Mucosa of descending colon (tissue), 3 donors: ENCODE data around the gene CFAP74. TPM values are rescaled to one million over a fixed set of nuclear protein-coding genes. Genes with fewer than 3 reads are reported as not detected.
A peak's percentile ranks its signal among the peaks of the same experiment; 100 is the strongest.

Source experiments
- ATAC-seq: fragments of 200-7000 bp; cut with Tn5 transposase; one replicate; pipeline ENCODE4 v1.9.1; 2020; ENCODE audit warnings: mild to moderate bottlenecking, moderate library complexity
- DNase-seq, 3 donors: peaks; one replicate each; pipeline ENCODE4 v3.0.0-alpha.2; 2020
- H3K36me3 ChIP-seq: fragments of 200-600 bp; one replicate; pipeline ENCODE4 v1.8.0; 2021; ENCODE audit warnings: low read depth, mild to moderate bottlenecking
- H3K4me1 ChIP-seq: fragments of 200-600 bp; one replicate; pipeline ENCODE4 v1.8.0; 2021; ENCODE audit warnings: low read depth, mild to moderate bottlenecking
- H3K4me3 ChIP-seq: fragments of 200-600 bp; one replicate; pipeline ENCODE4 v1.8.0; 2021; ENCODE audit warnings: mild to moderate bottlenecking
- H3K9me3 ChIP-seq: fragments of 200-600 bp; one replicate; pipeline ENCODE4 v1.8.0; 2021; ENCODE audit warnings: mild to moderate bottlenecking
- intact Hi-C, 2 donors: fragments of 100-400 bp; cut with DNase I in 1 of 2; cut with micrococcal nuclease in 1 of 2; formaldehyde crosslinking; loops; one replicate each; pipeline versions ENCODE4 v1.11.0 to v1.11.1; 2022; cut with DNase I, micrococcal nuclease
- total RNA-seq, 3 donors: library from RNA; stranded (reverse); fragmentation: NEBNext Ultra II Directional in 2 of 3; extraction: Animal tissue kit (Norgen Biotek cat#: 25700) in 2 of 3; gene quantifications; one replicate each; pipeline versions ENCODE4 v1.2.1 to v1.2.4, GENCODE V29; 2021 to 2023
- TF ChIP-seq, protein P1 (sequence below): fragments of 200-600 bp; IDR thresholded peaks from one replicate; pipeline ENCODE4 v1.8.0; 2022; ENCODE audit warnings: antibody characterized with exemption, mild to moderate bottlenecking
- donor health status: DM: no; HTN: no; CAD: no; lungs with moderate emphysema.
- donor health status: DM: no; HTN: no; CAD: no.
- donor health status: DM: no; HTN: yes; CAD: no.

Gene CFAP74
- total RNA-seq, 3 donors from 2014 or later: 0.06 to 0.13 TPM; not detected in 1

GRCh38 chr1:1917995-1918900 lies 85.3 kb downstream of the CFAP74 start:
- ATAC-seq (no peak), DNase-seq (peak in 2 of 3 donors; percentile 37 to 69)
- no peak overlapping the region for H3K4me3 ChIP-seq
- TF ChIP-seq, protein P1, sequence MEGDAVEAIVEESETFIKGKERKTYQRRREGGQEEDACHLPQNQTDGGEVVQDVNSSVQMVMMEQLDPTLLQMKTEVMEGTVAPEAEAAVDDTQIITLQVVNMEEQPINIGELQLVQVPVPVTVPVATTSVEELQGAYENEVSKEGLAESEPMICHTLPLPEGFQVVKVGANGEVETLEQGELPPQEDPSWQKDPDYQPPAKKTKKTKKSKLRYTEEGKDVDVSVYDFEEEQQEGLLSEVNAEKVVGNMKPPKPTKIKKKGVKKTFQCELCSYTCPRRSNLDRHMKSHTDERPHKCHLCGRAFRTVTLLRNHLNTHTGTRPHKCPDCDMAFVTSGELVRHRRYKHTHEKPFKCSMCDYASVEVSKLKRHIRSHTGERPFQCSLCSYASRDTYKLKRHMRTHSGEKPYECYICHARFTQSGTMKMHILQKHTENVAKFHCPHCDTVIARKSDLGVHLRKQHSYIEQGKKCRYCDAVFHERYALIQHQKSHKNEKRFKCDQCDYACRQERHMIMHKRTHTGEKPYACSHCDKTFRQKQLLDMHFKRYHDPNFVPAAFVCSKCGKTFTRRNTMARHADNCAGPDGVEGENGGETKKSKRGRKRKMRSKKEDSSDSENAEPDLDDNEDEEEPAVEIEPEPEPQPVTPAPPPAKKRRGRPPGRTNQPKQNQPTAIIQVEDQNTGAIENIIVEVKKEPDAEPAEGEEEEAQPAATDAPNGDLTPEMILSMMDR: no peak
- H3K9me3 ChIP-seq: no peaks in the 10 kb centered on the region
- H3K4me1 ChIP-seq: peaks cover 28% of the 10 kb centered on the region
- peaks cover 4% of the 10 kb centered on the region for H3K36me3 ChIP-seq
- intact Hi-C loops: loop anchor here in 1 of 2 donors (10.0 kb wide), 1 partner anchor 223 kb away; the partner anchor contains the start of gene SLC35E2B

DNA sequence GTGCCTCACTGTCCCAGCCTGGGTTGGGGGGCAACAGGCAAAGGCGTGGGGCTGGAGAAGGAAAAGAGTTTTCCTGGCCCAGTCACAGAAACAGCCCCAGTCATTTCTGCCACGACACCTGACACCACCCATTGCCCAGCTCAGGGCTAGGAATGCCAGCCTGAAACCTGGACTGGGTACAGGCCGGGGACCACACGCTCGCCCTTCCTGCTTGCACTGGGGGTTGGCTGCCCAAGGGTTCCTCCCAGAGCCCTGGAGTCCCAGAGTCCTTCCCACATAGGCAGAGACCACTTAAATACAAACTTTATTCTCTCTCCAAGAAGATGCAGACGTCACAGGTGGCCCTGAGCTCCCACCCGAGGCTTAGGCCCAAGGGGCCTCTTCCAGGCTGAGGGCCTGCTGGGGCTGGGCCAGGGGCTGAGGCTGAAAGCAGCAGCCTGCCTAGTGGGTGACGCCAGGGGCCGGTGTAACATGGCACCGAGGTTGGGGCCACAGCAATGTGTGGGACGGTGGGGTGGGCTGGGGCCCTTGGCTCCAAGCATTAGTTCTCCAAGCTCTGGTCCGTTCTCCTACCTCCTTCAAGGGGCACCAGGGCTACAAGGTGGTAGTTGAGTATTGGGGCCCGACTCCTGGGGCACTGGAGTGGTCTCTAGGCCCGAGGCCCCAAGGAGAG lies 86.1 kb downstream of the CFAP74 start:
- Histone ChIP-seq H3K9me3 (no peaks in the 10 kb centered on the region), H3K4me1 (peaks cover 22% of the 10 kb centered on the region), H3K4me3 (no peak overlapping the region), H3K36me3 (peaks cover 4% of the 10 kb centered on the region)
- intact Hi-C loops: loop anchor here in 1 of 2 donors (10.0 kb wide), 1 partner anchor 223 kb away; the partner anchor contains the start of gene SLC35E2B
- no peak for ATAC-seq
- TF ChIP-seq, protein P1: no peak
- peak in 1 of 3 donors; percentile 61 for DNase-seq

GRCh38 chr1:1916851-1917251 lies 86.7 kb downstream of the CFAP74 start:
- Histone ChIP-seq H3K4me3 (no peak overlapping the region), H3K9me3 (no peaks in the 10 kb centered on the region), H3K36me3 (peaks cover 4% of the 10 kb centered on the region), H3K4me1 (peaks cover 21% of the 10 kb centered on the region)
- ATAC-seq (no peak), DNase-seq (no peak)
- TF ChIP-seq, protein P1: no peak
- intact Hi-C loops: loop anchor here in 1 of 2 donors (10.0 kb wide), 1 partner anchor 222 kb away; the partner anchor contains the start of gene SLC35E2B

DNA sequence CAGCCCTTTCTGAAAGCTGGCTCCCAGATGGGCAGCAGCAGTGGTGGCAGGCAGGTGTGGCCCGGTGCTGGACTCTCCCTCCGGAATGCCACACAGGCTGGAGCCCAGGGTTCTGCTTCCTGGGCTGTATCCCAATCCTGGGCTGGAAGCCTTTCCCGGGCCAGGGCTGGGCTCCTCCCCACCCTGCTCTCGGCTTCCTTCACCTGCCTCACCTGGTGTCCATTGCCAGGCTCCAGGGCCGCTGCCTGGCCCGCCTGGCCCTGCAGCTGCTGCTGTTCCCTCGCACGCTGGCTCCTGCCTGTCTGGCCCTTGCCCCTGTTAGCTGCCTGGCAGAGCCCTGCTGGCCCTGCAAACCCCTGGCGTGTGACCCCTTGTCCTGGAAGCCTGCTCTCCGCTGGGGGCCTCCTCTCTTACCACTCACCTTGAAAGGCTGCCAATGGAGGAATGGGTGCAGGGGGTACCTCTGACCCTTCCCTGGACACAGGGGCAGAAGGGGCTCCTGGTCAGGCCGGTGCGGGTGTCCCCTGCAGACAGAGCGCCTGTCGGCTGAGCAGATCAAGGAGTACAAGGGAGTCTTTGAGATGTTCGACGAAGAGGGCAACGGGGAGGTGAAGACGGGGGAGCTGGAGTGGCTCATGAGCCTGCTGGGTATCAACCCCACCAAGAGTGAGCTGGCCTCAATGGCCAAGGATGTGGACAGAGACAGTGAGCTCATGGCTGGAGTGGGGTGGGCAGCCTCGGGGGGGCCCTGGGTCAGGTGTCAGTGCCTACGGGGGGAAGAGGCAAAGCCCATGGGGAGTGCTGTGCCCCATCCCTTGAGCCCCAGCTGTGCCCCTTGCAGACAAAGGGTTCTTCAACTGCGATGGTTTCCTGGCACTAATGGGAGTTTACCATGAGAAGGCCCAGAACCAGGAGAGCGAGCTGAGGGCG lies 87.4 kb downstream of the CFAP74 start:
- ATAC-seq: peak; percentile 12
- intact Hi-C loops: loop anchor here in 1 of 2 donors (10.0 kb wide), 1 partner anchor 221 kb away; the partner anchor contains the start of gene SLC35E2B
- Histone ChIP-seq H3K36me3 (peaks cover 4% of the 10 kb centered on the region), H3K4me1 (peaks cover 21% of the 10 kb centered on the region), H3K9me3 (no peaks in the 10 kb centered on the region), H3K4me3 (no peak overlapping the region)
- DNase-seq: peak in 2 of 3 donors; percentile 54 to 72
- TF ChIP-seq, protein P1: no peak
